NCI-H187 (cell line): ENCODE data around the gene JAK1.
"Not testable (repeated sequence)": the region's sequence is repeated elsewhere in the genome, so short reads cannot be mapped to it uniquely, and the experiment has no call there.

Source experiments
- DNase-seq, 2 experiments: peaks; one replicate each; lab custom pipeline; 2025; lab: John Stamatoyannopoulos, UW

JAK1 gene

GRCh38 chr1:64966158-64966971, at the start of gene JAK1:
JAK1 (minus strand) TSS chr1:64966549; CDS start chr1:64886264, 80,285 bp downstream.
- peak; percentile 74 for DNase-seq

GRCh38 chr1:65014321-65014720, 48.0 kb upstream of the JAK1 start:
- no peak for DNase-seq

- DNase-seq = no peak
Observed at GRCh38 chr1:65011983-65012382, 45.6 kb upstream of the JAK1 start.

GRCh38 chr1:65009724-65010420, 43.5 kb upstream of the JAK1 start:
- no peak for DNase-seq

- no peak for DNase-seq
Observed at GRCh38 chr1:65009176-65009575, 42.8 kb upstream of the JAK1 start.

GRCh38 chr1:65006806-65007205, 40.5 kb upstream of the JAK1 start:
- no peak for DNase-seq

- no peak for DNase-seq
Observed at GRCh38 chr1:65003316-65003664, 36.9 kb upstream of the JAK1 start.

- no peak for DNase-seq
Observed at GRCh38 chr1:65002508-65003315, 36.4 kb upstream of the JAK1 start.

- no peak for DNase-seq
Observed at GRCh38 chr1:65002156-65002507, 35.8 kb upstream of the JAK1 start.

GRCh38 chr1:65001231-65001792, 35.0 kb upstream of the JAK1 start:
- no peak for DNase-seq

GRCh38 chr1:64998425-64998948, 32.1 kb upstream of the JAK1 start:
- DNase-seq = not testable (repeated sequence)

GRCh38 chr1:64996541-64997257, 30.4 kb upstream of the JAK1 start:
- DNase-seq = no peak

GRCh38 chr1:64995316-64995715, 29.0 kb upstream of the JAK1 start:
- DNase-seq = no peak

GRCh38 chr1:64986903-64987871, 20.8 kb upstream of the JAK1 start:
- no peak for DNase-seq

GRCh38 chr1:64984737-64985136, 18.4 kb upstream of the JAK1 start:
- DNase-seq = no peak

- DNase-seq = no peak
Observed at GRCh38 chr1:64984106-64984505, 17.8 kb upstream of the JAK1 start.

GRCh38 chr1:64983110-64983509, 16.8 kb upstream of the JAK1 start:
- DNase-seq = no peak

GRCh38 chr1:64981601-64982533, 15.5 kb upstream of the JAK1 start:
- no peak for DNase-seq
